HepG2 (cell line): ENCODE data around the gene LRRC8E. TPM values are rescaled to one million over a fixed set of nuclear protein-coding genes. Genes with fewer than 3 reads are reported as not detected.
A peak's percentile ranks its signal among the peaks of the same experiment; 100 is the strongest.

ENCODE experiments used
- ATM ChIP-seq: fragments of 450-650 bp; IDR thresholded peaks from 2 replicates; pipeline ENCODE4 v1.7.1; 2017; ENCODE audit warnings: mild to moderate bottlenecking, borderline replicate concordance
- BHLHE40 ChIP-seq: IDR thresholded peaks from 2 replicates; pipeline ENCODE4 v1.6.1; 2011; ENCODE audit warnings: low read length, improper control_type of control experiment
- CEBPB ChIP-seq: IDR thresholded peaks from 2 replicates; pipeline ENCODE4 v1.6.1; 2011; ENCODE audit warnings: low read depth, low read length, improper control_type of control experiment, borderline replicate concordance
- ESRRA ChIP-seq: sonication (generic); formaldehyde crosslinking; IDR thresholded peaks from 2 replicates; pipeline ENCODE4 v1.5.1; 2020; ENCODE audit warnings: mild to moderate bottlenecking, low read depth, missing genetic modification reagents
- FOXA3 ChIP-seq: IDR thresholded peaks from 2 replicates; pipeline ENCODE4 v1.6.1; 2016; ENCODE audit warnings: missing genetic modification reagents, missing compliant biosample characterization
- FOXJ3 ChIP-seq: sonication (generic); formaldehyde crosslinking; IDR thresholded peaks from 2 replicates; pipeline ENCODE4 v1.4.0; 2020; ENCODE audit warnings: missing genetic modification reagents, mild to moderate bottlenecking, borderline replicate concordance
- HOXA9 ChIP-seq: sonication (generic); formaldehyde crosslinking; IDR thresholded peaks from 2 replicates; pipeline ENCODE4 v1.8.1; 2022; ENCODE audit warnings: missing genetic modification reagents, mild to moderate bottlenecking, moderate library complexity, borderline replicate concordance
- IRX3 ChIP-seq: sonication (generic); formaldehyde crosslinking; IDR thresholded peaks from 2 replicates; pipeline ENCODE4 v1.8.1; 2023; ENCODE audit warnings: mild to moderate bottlenecking, low read depth, missing genetic modification reagents, borderline replicate concordance
- KAT8 ChIP-seq: IDR thresholded peaks from 2 replicates; pipeline ENCODE4 v1.6.1; 2016; ENCODE audit warnings: missing genetic modification reagents, missing compliant biosample characterization
- MED13 ChIP-seq: sonication (generic); formaldehyde crosslinking; IDR thresholded peaks from 2 replicates; pipeline ENCODE4 v1.5.0; 2020; ENCODE audit warnings: missing genetic modification reagents
- MXD4 ChIP-seq: IDR thresholded peaks from 2 replicates; pipeline ENCODE4 v1.6.1; 2016; ENCODE audit warnings: mild to moderate bottlenecking, missing biosample characterization, missing genetic modification reagents
- NFE2 ChIP-seq: sonication (generic); formaldehyde crosslinking; IDR thresholded peaks from 2 replicates; pipeline ENCODE4 v1.4.0; 2020; ENCODE audit warnings: missing genetic modification reagents
- NFE2L2 ChIP-seq: fragments of 150-350 bp; IDR thresholded peaks from 2 replicates; pipeline ENCODE4 v1.6.1; 2014; ENCODE audit warnings: low read length
- PHF21A ChIP-seq: sonication (generic); formaldehyde crosslinking; IDR thresholded peaks from 2 replicates; pipeline ENCODE4 v1.5.0; 2020; ENCODE audit warnings: mild to moderate bottlenecking, missing genetic modification reagents
- POLR2AphosphoS5 ChIP-seq: IDR thresholded peaks from 2 replicates; pipeline ENCODE4 v1.6.1; 2012; ENCODE audit warnings: low read depth, low read length
- SP1 ChIP-seq, 2 experiments: fragments of 450-650 bp in 1 of 2; sonication (generic) in 1 of 2; formaldehyde crosslinking in 1 of 2; IDR thresholded peaks; 2 replicates each; pipeline versions ENCODE4 v1.4.0 to v1.6.1; 2016 to 2020; ENCODE audit warnings: missing genetic modification reagents in 1 of 2
- SRF ChIP-seq: IDR thresholded peaks from 2 replicates; pipeline ENCODE4 v1.6.1; 2011; ENCODE audit warnings: mild to moderate bottlenecking, low read depth, low read length, moderate library complexity
- TAF15 ChIP-seq: fragments of 200-400 bp; formaldehyde crosslinking; IDR thresholded peaks from one replicate; pipeline ENCODE4 v1.6.1; 2018; ENCODE audit warnings: mild to moderate bottlenecking, low read depth, low read length; ENCODE audit not compliant: poor library complexity, severe bottlenecking
- TEAD3 ChIP-seq: optimal IDR thresholded peaks from 2 replicates; pipeline ENCODE3; 2016; ENCODE audit warnings: borderline replicate concordance
- ZNF136 ChIP-seq: sonication (generic); formaldehyde crosslinking; IDR thresholded peaks from 2 replicates; pipeline ENCODE4 v1.8.1; 2022; ENCODE audit warnings: low read depth, mild to moderate bottlenecking, moderate library complexity, missing genetic modification reagents
- ZNF350 ChIP-seq: sonication (generic); formaldehyde crosslinking; IDR thresholded peaks from 2 replicates; pipeline ENCODE4 v1.4.0; 2020; ENCODE audit warnings: mild to moderate bottlenecking, low read depth, missing genetic modification reagents, borderline replicate concordance
- ZNF552 ChIP-seq: sonication (generic); formaldehyde crosslinking; IDR thresholded peaks from 2 replicates; pipeline ENCODE4 v1.9.0; 2022; ENCODE audit warnings: missing genetic modification reagents, mild to moderate bottlenecking, borderline replicate concordance
- ZNF577 ChIP-seq: sonication (generic); formaldehyde crosslinking; IDR thresholded peaks from 2 replicates; pipeline ENCODE4 v1.4.0; 2020; ENCODE audit warnings: mild to moderate bottlenecking, low read depth, missing genetic modification reagents, borderline replicate concordance
- ZNF589 ChIP-seq: sonication (generic); formaldehyde crosslinking; conservative IDR thresholded peaks from 2 replicates; pipeline ENCODE4 v1.8.0; 2022; ENCODE audit warnings: mild to moderate bottlenecking, moderate library complexity, missing genetic modification reagents
- ZNF839 ChIP-seq: sonication (generic); formaldehyde crosslinking; IDR thresholded peaks from 2 replicates; pipeline ENCODE4 v1.4.0; 2020; ENCODE audit warnings: missing genetic modification reagents, mild to moderate bottlenecking, borderline replicate concordance
- ZNF879 ChIP-seq: sonication (generic); formaldehyde crosslinking; IDR thresholded peaks from 2 replicates; pipeline ENCODE4 v1.8.1; 2023; ENCODE audit warnings: missing genetic modification reagents
- ZNF891 ChIP-seq: sonication (generic); formaldehyde crosslinking; IDR thresholded peaks from 2 replicates; pipeline ENCODE4 v1.5.0; 2020; ENCODE audit warnings: mild to moderate bottlenecking, missing genetic modification reagents
- polyA plus RNA-seq, 8 experiments: library from polyadenylated mRNA; depleted of rRNA in 3 of 8; stranded (reverse) in 7 of 8; unstranded in 1 of 8; fragments of >200 nt; fragmentation: Illumina TruSeq in 4 of 8; extraction: Trizol in 4 of 8; gene quantifications; 2 replicates each; pipeline versions ENCODE4 v1.2.1 to v1.2.3, GENCODE V29; 2011 to 2016; ENCODE audit warnings: low read depth in 4 of 8, missing spikeins in 1 of 8, mixed read lengths in 1 of 8; ENCODE audit not compliant: insufficient read depth in 1 of 8
- total RNA-seq, 5 experiments: library from RNA; depleted of rRNA; stranded (reverse); fragments of >200 nt; fragmentation: Illumina TruSeq; extraction: Trizol; gene quantifications; 2 replicates each; pipeline ENCODE4 v1.2.3, GENCODE V29; 2016; ENCODE audit warnings: low read depth in 1 of 5
- TF ChIP-seq, protein P1 (sequence below): sonication (generic); formaldehyde crosslinking; IDR thresholded peaks from 2 replicates; pipeline ENCODE4 v1.5.1; 2020; ENCODE audit warnings: missing genetic modification reagents, mild to moderate bottlenecking, borderline replicate concordance
- TF ChIP-seq, protein P2 (sequence below): sonication (generic); formaldehyde crosslinking; IDR thresholded peaks from 2 replicates; pipeline ENCODE4 v1.4.0; 2020; ENCODE audit warnings: mild to moderate bottlenecking, low read depth, missing genetic modification reagents
- TF ChIP-seq, protein P3 (sequence below): sonication (generic); formaldehyde crosslinking; IDR thresholded peaks from 2 replicates; pipeline ENCODE4 v1.5.1; 2020; ENCODE audit warnings: missing genetic modification reagents, mild to moderate bottlenecking, borderline replicate concordance

The LRRC8E gene
- total and polyA plus RNA-seq, 2 of the 13 experiments (the other 11 are each of a cell fraction or from before 2014, with no cell fraction given), result 8.0 to 10.3 TPM

DNA sequence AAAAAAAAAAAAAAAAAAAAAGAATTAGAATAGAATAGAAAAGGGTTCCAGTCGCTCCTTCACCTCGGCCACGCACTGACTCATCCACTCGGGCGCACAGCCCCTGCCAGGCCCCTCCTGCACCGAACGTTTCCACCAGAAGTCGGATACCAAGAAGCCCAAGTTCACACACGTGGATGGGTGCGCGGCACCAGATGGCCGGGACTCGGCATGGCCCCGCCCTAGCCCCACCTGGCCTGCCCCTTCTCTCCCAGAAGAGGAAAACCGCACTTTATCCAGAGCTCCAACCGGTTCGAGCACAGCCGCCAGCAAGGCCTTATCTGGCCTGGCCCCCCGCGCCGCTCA lies 20.0 kb upstream of the LRRC8E start (continued):
- TF ChIP-seq, protein P1, sequence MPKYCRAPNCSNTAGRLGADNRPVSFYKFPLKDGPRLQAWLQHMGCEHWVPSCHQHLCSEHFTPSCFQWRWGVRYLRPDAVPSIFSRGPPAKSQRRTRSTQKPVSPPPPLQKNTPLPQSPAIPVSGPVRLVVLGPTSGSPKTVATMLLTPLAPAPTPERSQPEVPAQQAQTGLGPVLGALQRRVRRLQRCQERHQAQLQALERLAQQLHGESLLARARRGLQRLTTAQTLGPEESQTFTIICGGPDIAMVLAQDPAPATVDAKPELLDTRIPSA (CRISPR knock-in tag), result no peak
- TF ChIP-seq MED13 (no peak), ZNF589 (CRISPR knock-in tag) (no peak), ZNF879 (CRISPR knock-in tag) (no peak), KAT8 (CRISPR knock-in tag) (no peak), ZNF552 (no peak), HOXA9 (CRISPR knock-in tag) (no peak), NFE2 (no peak), CEBPB (no peak), ZNF136 (no peak), ATM (no peak), SP1 (IDR thresholded peaks at IDR 0.05) (no peak), SP1 (CRISPR knock-in tag; IDR thresholded peaks at IDR 0.05) (no peak), ZNF350 (0 out of 2 replicates have a peak, but pooled peaks have one; percentile 17), ZNF839 (CRISPR knock-in tag) (no peak), FOXA3 (CRISPR knock-in tag) (no peak), TEAD3 (CRISPR knock-in tag) (no peak), POLR2AphosphoS5 (no peak), SRF (no peak), FOXJ3 (CRISPR knock-in tag) (no peak), TAF15 (no peak), ZNF577 (CRISPR knock-in tag) (no peak), MXD4 (CRISPR knock-in tag) (0 out of 2 replicates have a peak, but pooled peaks have one; percentile 8), NFE2L2 (no peak), ESRRA (CRISPR knock-in tag) (no peak), ZNF891 (CRISPR knock-in tag) (no peak), PHF21A (CRISPR knock-in tag) (0 out of 2 replicates have a peak, but pooled peaks have one; percentile 34), IRX3 (no peak), BHLHE40 (peak; percentile 50)
- TF ChIP-seq, protein P2, sequence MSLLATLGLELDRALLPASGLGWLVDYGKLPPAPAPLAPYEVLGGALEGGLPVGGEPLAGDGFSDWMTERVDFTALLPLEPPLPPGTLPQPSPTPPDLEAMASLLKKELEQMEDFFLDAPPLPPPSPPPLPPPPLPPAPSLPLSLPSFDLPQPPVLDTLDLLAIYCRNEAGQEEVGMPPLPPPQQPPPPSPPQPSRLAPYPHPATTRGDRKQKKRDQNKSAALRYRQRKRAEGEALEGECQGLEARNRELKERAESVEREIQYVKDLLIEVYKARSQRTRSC (CRISPR knock-in tag), result no peak
- TF ChIP-seq, protein P3, sequence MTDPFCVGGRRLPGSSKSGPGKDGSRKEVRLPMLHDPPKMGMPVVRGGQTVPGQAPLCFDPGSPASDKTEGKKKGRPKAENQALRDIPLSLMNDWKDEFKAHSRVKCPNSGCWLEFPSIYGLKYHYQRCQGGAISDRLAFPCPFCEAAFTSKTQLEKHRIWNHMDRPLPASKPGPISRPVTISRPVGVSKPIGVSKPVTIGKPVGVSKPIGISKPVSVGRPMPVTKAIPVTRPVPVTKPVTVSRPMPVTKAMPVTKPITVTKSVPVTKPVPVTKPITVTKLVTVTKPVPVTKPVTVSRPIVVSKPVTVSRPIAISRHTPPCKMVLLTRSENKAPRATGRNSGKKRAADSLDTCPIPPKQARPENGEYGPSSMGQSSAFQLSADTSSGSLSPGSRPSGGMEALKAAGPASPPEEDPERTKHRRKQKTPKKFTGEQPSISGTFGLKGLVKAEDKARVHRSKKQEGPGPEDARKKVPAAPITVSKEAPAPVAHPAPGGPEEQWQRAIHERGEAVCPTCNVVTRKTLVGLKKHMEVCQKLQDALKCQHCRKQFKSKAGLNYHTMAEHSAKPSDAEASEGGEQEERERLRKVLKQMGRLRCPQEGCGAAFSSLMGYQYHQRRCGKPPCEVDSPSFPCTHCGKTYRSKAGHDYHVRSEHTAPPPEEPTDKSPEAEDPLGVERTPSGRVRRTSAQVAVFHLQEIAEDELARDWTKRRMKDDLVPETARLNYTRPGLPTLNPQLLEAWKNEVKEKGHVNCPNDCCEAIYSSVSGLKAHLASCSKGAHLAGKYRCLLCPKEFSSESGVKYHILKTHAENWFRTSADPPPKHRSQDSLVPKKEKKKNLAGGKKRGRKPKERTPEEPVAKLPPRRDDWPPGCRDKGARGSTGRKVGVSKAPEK (CRISPR knock-in tag), result no peak
